Measurements from ENCODE around the gene COL4A2.

COL4A2 gene

DNA sequence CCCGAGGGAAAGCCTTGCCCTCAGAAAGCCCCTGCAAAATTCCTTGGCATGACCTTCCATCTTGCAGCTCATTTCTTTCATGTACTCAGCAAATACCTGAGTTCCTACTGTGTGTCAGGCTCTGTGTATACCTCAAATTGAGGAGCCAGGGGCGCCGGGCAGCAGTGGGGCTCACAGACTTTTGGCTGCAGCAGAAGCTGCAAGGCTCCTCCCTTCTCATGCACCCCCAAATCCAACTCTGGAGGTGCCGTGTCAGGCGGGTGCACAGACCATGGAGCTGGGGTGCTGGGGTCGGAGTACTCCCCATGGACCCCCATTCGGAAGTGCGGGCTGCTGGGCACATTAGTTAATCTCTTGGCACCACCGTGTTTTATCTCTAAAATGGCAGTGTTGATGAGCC is 72.3 kb downstream of the COL4A2 start:
- DNase-seq (ENCODE audit: low read depth): no peak
- no peak overlapping the region for H3K4me3 ChIP-seq (ENCODE audit: low read length)
- TF ChIP-seq, protein P1, sequence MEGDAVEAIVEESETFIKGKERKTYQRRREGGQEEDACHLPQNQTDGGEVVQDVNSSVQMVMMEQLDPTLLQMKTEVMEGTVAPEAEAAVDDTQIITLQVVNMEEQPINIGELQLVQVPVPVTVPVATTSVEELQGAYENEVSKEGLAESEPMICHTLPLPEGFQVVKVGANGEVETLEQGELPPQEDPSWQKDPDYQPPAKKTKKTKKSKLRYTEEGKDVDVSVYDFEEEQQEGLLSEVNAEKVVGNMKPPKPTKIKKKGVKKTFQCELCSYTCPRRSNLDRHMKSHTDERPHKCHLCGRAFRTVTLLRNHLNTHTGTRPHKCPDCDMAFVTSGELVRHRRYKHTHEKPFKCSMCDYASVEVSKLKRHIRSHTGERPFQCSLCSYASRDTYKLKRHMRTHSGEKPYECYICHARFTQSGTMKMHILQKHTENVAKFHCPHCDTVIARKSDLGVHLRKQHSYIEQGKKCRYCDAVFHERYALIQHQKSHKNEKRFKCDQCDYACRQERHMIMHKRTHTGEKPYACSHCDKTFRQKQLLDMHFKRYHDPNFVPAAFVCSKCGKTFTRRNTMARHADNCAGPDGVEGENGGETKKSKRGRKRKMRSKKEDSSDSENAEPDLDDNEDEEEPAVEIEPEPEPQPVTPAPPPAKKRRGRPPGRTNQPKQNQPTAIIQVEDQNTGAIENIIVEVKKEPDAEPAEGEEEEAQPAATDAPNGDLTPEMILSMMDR (conservative IDR thresholded peaks at IDR 0.05; ENCODE audit: low read length): no peak

DNA sequence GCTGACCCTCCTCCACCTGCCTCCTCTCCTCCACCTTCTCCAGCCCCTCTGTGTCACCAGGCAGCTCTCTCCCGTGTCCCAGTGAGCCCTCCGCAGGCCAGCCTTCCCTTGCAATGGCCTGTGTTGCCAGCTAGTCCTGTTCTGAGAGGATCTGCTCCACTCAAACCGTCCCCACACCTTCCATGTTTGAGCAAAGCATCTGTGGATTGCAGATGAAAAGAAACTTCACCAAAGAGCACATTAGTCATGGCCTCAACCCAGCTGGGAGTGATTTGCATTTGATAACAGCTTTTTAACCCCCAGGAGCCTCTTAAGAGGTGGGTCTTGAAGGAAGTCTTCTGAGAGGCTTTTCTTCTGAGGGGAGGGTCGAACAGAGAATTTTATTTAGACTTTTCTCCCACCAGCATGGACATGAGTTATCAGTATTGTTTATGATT is 72.8 kb downstream of the COL4A2 start:
- H3K4me3 ChIP-seq (ENCODE audit: low read length): no peak overlapping the region
- TF ChIP-seq, protein P1 (conservative IDR thresholded peaks at IDR 0.05; ENCODE audit: low read length): no peak
- peak; percentile 42 for DNase-seq (ENCODE audit: low read depth)

DNA sequence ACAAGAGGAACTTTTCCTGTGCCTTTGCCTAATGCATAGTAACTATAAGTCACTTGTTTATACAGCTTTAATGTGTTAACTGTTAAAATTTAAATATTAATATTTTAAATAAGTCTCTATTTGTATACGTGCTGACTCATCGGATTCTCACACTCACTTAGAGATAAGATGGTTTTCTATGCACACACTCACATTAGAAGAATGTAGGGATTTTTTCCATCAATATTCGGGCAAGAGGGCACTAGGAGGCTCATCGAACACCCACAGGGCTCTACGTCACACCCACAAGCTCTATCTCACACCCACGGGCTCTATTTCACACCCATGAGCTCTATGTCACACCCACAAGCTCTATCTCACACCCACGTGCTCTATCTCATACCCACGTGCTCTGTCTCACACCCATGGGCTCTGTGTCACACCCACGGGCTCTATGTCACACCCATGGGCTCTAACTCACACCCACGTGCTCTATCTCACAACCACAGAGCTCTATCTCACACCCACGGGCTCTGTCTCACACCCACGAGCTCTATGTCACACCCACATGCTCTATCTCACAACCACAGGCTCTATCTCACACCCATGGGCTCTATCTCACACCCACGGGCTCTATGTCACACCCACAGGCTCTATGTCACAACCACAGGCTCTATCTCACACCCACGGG is 73.4 kb downstream of the COL4A2 start:
- TF ChIP-seq, protein P1 (conservative IDR thresholded peaks at IDR 0.05; ENCODE audit: low read length): no peak
- peak; percentile 37 for DNase-seq (ENCODE audit: low read depth)
- no peak overlapping the region for H3K4me3 ChIP-seq (ENCODE audit: low read length)

DNA sequence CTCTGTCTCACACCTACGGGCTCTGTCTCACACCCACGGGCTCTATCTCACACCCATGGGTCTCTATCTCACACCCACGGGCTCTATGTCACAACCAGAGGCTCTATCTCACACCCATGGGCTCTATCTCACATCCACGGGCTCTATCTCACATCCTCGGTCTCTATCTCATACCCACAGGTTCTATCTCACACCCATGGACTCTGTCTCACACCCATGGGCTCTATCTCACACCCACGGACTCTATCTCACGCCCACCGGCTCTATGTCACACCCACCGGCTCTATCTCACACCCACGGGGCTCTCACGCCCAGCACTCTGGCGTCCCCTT is 73.9 kb downstream of the COL4A2 start:
- DNase-seq (ENCODE audit: low read depth): no peak
- H3K4me3 ChIP-seq (ENCODE audit: low read length): no peak overlapping the region
- TF ChIP-seq, protein P1 (conservative IDR thresholded peaks at IDR 0.05; ENCODE audit: low read length): no peak

DNA sequence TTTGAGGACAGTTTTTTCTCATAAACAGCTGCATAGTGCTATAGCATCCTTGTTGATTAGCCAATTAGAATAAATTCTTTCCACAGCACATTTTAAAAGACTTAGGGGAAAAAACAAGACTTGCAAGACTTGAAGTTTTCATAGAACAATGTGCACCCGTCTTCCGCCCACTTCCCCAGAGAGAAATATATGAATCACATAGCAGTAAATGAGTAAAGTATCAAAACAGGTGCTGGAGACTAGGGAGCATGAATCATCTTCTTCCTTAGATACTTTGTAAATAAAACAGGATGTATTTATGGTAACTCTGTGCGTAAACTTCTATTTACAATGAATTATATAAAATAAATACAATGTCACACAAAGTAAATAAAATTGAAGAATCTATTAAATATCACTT is 75.1 kb downstream of the COL4A2 start:
- no peak overlapping the region for H3K4me3 ChIP-seq (ENCODE audit: low read length)
- DNase-seq (ENCODE audit: low read depth): peak; percentile 70
- TF ChIP-seq, protein P1 (conservative IDR thresholded peaks at IDR 0.05; ENCODE audit: low read length): no peak

DNA sequence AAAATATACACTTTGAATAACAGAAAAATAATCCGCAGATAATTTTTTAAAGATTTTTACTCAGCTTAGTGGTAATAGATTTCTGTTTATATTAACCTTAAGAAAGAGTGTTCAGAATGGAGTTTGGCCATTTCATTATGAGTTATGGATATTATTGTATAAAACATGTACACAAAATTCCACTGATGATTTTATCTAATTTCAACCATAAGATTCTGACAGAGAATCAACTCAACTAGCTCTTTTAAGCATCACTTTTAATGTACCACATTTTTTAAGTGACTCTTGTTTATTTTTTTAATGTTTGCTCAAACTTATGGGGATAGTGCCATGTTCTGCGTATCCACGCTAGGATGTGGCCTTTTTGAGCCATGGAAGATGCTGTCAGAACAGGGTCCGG is 75.7 kb downstream of the COL4A2 start:
- no peak for DNase-seq (ENCODE audit: low read depth)
- no peak overlapping the region for H3K4me3 ChIP-seq (ENCODE audit: low read length)
- TF ChIP-seq, protein P1 (conservative IDR thresholded peaks at IDR 0.05; ENCODE audit: low read length): no peak

DNA sequence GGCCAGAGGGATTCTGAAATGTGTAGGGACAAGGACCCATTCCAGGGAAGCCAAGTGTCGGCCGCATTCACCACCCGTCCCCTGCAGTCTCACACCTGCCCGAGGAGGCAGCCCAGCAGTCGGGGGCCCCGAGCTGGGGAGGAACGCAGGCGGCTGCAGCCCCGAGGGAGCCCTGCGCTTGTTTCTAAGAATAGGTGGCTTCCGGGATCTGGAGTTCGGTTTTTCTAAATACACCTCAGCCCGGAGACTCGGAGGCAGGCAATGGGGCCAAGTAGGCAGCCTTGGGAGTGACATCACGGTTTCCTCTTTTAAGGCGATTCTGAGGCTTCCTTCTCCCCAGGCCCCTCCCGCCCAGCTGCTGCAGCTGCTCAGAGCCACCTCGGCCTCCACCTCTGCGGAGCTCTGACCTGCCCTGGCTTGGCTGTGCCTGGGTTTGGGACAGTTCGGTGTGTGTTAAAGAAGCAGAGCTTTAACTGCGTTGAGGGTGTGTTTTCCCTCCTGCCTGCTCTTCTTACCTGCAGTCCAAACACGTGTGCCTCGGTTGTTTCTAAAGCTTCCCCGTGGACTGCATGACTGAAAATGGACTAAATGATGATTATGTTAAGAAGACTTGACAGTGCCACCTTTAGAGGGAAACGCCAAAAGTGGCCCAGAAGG is 80.5 kb downstream of the COL4A2 start:
- H3K4me3 ChIP-seq (ENCODE audit: low read length): no peak overlapping the region
- TF ChIP-seq, protein P1 (conservative IDR thresholded peaks at IDR 0.05; ENCODE audit: low read length): no peak
- no peak for DNase-seq (ENCODE audit: low read depth)

All from AG10803 (cell line).